CD4-positive, alpha-beta T cell treated with Interleukin-6 for 4 hours (primary cell): ENCODE data around the gene FAM3D.
A peak's percentile ranks its signal among the peaks of the same experiment; 100 is the strongest.

Experiments
- DNase-seq: peaks from one replicate; pipeline ENCODE4 v3.0.0-alpha.2; 2020; ENCODE audit warnings: mixed read lengths

FAM3D gene

DNA sequence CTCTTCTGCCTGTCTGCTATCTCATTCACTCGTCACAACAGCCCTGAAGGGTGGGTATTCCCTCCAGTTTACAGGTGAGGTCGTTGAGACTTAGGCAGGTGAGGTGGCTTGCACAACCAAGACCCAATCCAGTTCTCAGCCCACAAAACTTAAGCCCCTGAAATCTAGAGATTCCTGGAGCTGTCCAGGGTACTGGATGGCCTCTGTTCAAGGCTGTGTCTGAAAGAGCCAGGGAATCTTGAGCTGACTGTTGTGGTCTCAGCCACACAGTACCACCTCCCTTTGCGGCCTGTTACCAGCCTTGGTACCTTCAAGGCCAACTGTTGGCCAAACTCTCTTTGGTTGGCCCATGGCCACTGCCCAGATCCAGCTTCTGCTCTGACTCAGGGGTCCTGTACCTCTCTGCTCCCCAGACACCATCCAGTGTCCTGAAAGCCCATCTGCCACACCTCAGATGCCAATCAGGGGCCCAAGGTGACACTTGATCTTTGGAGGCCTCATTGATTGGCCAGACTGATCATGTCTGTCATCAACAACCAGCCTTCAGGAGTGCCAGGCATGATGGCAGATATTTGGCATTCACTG, 78.5 kb downstream of the FAM3D start:
- no peak for DNase-seq

DNA sequence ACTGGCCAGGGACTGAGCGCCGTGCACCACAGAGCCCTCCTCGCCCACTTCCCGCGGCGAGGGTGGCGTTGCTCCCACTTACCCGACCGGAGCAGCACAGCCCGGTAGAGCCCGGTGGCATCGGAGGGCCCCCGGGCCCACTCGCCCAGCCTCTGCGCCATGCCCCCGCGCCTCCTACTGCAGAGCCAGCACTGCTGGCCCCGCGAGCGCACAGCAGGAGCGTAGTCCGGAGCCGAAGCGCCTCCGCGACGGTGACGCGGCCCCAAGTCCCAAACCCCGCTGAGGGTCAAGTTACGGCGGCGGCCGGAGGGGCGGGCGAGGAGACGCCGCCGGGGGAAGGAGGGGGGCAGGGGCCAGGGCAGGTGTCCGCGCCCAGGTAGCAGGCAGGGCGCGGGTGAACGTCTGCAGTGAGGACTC, 79.8 kb downstream of the FAM3D start:
- no peak for DNase-seq

DNA sequence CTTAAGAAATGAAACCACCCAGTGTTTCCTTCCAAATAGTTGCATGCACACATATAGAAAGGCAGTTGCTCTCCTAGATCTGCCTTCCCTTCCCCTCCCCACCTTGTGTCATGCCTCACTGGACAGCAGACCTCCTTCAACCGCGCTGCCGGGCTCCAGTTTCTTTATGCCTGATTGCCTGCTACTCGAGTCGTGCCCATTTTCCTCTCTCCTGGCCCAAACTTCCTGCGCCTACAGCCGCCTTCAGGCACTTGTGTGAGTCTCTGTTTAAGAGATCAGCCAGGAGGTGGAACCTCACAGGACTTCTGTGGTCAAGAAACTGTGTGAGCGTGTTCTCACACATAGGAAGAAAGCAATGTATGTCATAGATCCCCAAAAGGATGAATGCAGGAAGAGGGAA, 80.6 kb downstream of the FAM3D start:
- DNase-seq: no peak

DNA sequence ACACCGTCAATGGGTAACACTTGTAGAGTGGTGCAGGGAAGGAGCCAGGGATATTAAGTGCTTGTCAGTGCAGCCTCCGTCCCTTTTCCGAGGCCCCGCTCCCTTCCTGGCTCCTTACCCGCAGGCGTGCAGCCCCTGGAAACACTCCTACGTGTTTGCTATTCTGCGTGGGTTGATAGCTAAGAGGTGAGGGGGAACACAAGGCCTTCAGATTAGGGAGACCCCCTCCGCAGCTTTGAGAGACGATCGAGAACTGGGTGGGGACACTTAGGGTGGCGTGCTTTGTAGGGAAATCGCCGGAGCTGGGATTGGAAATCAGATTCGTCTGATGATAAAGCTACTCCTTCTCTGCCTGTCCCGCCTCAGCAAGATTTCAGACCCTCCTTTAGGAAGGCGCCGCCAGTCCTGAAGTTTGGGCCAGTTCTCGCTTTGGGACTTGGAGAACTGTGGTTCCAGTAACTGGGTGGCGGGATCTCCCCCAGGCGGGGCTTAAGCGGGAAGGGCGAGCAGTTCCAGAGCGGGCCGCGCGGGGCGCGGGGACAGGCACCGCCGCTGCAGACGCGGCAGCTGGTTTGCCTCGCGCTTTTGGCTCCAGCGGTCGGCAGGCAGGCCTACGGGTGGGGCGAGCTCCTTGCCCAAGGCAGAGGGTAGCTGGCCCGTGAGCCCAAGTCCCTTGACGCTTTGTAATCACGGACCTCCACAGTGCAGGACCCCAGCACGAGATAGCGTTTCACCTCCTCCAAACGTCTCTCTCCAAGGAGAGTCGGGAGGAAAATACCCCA, 81.4 kb downstream of the FAM3D start:
- peak; percentile 41 for DNase-seq

DNA sequence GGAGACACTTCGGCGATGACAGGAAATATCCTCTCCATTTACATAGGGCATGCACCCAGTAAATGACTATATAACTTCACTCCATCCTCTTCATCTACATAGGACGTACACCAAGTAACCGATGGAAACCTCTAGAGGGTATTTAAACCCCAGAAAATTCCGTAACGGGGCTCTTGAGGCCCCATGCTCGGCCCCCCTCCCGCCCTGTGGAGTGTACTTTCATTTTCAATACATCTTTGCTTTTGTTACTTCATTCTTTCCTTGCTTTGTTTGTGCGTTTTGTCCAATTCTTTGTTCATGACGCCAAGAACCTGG, 81.9 kb downstream of the FAM3D start:
- DNase-seq: no peak
